Skeletal muscle cell (primary cell): ENCODE measurements around the gene QRFP.

Source experiments
- DNase-seq: peaks from one replicate; pipeline ENCODE4 v3.0.0-alpha.2; 2010; ENCODE audit warnings: low read depth
- H3K4me3 ChIP-seq: 2 replicates; pipeline ENCODE4 v1.5.1; 2011; ENCODE audit warnings: low read depth, mild to moderate bottlenecking, control low read depth, low read length, moderate library complexity

The QRFP gene

DNA sequence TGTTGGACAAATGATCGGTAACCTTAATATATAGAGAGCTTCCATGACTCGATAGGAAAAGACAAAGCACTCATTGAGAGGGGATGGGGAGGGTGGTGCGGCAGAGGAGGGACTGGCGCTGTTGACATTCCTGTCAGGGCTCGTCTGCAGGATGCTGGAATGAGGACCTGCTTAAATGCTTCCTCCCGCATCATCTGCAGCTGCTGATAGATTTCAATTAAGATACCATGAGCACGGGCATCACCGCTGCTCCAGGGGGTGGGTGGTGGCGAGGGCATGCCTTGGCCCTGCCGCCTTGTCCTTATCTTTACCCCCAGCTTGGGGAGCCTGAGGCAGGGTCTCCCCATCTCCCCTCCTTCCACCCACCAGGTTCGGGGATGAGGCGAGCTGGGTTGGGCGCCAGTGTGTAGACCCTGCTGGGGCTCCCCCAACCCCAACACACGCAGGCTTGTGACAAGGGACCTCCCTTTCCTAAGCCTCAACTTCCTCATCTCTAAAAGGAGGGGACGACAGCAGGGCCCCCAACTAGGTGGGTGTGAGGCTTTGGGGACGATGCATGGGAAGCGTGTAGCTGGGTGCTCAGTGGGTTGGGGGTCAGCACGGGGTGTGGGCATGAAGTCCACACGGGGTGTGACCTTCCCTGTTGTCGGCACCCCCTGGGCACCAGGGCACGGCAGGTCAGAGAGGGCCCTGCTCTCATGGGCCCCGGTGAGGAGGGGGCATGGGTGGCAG is 11.7 kb upstream of the QRFP start:
- no peak overlapping the region for H3K4me3 ChIP-seq
- DNase-seq, result no peak

DNA sequence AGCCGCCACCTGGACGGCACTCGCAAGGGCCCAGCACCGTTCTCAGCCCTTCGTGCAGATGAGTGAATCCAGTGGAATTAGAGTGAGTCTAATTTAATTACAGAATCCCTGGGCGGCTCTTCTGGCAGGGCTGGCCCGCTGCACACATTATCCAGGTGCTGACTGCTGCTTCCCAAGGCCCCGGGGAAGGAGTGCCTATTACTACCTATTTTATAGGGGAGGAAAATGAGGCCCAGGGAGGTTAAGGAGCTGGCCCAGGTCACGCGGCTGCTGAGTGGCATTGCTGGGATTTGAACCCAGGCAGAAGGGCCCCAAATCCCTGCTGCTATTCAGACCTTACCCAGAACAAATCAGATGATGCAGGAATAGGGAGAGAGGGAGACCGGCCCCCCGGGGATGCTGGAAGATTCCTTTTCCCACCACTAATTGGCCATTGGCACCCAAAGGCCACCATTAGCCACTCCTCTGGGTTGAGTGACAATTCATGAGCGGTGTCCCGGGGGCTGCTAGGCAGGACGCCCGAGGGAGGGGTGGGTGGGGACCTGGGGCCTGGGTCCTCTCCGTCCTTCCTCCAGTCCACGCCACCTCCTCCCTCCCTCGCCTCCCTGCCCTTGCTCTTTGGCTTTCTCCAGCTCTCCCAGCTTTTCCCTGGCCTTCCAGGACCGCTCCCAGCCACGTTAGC is 10.3 kb upstream of the QRFP start:
- no peak for DNase-seq
- no peak overlapping the region for H3K4me3 ChIP-seq

- H3K4me3 ChIP-seq, result no peak overlapping the region
- DNase-seq, result no peak
Observed at GRCh38 chr9:130905902-130906734, 9.5 kb upstream of the QRFP start.

DNA sequence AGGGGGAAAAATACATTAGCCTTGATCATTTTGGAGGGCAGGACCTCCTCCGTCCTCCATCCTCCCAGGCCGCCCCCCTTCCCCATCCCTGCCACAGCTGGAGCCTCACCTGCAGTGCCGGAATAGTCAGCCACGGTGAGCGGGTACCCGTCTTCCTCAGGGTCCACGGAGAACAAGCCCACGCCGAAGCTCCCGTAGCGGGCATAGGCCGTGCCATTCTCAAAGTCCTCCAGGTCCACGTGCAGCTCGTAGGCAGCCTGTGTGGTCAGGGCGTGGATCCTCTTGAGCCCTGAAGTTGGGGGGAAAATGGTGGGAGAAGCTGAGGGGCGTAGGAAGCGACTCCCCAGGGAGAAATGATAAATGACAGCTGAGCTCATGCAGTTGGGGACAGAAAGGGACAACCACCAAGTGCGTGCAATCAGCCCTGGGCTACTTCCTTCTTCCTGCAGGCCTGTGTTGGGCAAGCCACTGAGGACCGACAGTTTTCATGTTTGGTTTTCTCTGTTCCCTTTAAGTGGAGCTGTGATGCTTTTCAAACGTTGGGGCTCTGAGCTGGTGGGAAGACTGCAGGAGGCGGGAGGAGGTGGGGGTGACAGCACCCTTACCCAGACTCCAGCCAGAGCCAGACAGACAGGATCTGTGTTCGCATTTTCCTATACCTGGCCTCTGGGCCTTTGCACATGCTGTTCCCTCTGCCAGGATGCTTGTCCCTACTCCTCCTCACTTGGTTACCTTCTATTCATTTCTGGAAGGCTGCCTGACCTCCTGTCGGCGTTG is 8.7 kb upstream of the QRFP start:
- H3K4me3 ChIP-seq, result no peak overlapping the region
- no peak for DNase-seq

DNA sequence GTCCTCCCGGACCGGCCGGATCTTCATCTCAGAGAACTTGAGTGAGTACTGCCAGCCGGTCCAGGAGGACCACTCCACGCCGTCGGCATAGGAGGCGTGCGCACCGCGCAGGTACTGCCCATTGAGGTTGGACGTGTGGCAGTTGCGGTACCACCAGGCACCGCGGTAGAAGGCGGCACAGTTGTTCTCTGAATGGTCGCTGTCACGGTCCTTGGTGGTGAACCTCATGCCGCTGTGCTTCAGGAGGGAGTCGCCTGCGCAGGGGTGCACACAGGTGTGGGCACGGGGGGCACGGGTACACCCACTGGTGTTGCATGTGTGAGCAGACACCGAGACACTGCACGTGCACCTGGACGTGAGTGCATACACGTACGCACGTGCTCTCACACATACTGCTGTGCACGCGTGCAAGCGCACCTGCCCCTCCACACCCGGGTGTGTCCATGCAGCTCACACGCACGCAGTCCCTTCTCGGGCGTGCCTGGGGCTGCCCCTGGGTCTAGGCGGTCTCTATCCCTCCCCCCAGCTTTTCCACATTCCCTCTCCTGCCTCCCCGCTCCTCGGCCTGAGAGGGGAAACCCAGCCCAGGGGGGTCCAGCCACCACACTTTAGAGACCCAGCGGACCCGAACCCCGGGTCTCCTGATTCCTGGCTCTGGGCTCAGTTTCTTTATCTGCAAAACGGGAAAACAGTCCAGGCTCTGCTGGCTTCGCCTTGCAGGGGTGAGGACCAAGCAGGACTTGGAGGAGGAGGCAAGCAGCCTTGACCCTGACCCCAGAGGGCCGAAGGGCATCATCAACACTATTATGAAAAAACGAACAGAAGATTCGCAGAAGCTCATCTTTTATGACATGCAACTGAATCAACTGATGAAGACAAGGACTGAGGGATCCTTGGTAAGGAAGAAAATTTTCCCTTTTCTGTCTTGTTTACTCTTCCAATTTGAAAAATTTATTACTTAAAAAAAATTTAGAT is 7.7 kb upstream of the QRFP start:
- no peak for DNase-seq
- no peak overlapping the region for H3K4me3 ChIP-seq

DNA sequence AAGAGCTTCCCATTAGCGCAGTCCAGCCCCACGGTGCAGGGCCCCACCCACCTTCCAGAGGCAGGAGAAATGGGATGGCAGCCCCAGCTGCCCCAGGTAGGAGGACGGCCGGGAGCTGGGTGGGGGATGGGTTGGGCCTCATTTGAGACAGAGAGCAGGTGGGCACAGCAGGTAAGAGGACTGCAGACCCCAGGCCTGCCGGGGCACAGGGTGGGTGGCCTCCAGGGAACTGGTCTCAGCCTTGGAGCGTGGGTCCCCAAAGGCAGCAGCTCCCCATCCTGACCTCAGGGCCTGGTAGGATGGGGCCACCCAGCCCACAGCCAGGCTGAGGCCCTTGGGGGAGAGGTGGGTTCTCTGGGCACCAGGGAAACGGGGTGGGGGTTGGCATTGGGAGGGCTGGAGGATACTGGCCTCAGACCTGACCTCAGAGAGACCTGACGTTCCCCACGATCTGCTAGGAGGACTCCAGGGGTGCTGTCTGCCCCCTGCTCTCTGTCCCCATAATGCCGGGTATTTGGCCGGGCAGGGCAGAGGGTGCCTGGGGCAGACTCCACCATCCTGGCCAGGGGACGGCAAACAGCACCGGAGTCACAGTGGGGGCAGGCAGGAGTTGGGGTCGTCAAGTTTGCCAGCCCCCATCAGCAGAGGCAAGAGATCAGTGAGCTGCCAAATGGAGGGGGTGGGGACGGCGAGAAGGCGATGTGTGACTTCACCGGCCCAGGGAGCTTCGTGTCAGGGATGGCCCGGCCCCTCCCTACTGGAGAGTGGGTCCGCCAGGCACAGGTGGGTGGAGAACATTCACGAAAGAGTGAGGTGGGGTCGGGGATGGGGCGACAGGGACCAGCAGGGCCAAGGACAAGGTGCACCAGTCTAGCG is 6.8 kb upstream of the QRFP start:
- DNase-seq, result no peak
- H3K4me3 ChIP-seq, result no peak overlapping the region

DNA sequence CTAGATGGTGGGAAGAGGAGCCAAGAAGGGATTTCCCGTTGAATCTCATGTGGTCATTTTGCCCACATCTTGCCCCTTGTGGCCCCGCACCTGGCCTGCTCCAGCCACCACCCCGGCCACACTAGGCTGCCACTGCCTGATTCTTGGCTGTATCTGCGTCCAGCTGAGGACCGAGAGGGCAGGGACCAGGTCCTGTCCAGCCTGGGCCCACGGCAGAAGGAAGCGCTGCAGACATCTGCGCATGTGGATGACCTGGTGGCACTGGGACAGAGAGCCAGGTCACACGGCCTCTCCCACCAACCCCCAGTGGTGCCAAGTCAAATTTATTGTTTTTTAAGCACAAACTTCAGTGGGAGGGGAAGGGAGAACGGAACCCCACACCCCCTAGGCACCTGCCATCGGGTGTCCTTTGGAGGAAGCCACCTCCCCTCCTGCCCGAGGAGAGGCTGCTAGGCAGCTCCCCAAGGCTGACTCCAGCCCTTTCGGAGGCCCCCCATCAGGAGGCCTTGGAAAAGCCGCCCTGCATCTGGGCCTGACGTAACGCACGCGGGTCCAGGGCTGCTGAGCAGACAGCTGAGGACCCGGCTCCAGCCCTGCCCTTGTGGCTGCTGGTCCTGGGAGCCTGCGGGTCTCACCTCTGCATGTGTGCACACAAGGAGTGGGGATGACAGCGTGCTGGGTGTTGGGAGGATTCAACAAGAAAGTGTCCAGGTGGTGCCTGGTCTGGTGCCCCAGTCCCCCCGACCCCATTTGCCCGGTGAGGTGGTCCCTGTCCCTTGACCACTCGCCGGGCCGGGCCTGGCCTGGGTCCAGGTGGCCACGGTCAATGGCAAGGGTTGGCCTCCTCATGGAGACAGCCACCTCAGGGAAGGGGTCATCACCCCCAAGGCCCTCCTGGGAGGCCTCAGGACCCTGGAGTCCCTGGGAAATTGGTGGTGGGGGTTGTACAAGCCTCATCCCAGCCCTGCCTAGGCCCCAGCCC is 5.9 kb upstream of the QRFP start:
- no peak overlapping the region for H3K4me3 ChIP-seq

GRCh38 chr9:130901498-130902203 is 5.0 kb upstream of the QRFP start:
- no peak overlapping the region for H3K4me3 ChIP-seq
- DNase-seq, result no peak

More for the DNA sequence above, 5.9 kb upstream of the QRFP start:
- DNase-seq, result no peak

DNA sequence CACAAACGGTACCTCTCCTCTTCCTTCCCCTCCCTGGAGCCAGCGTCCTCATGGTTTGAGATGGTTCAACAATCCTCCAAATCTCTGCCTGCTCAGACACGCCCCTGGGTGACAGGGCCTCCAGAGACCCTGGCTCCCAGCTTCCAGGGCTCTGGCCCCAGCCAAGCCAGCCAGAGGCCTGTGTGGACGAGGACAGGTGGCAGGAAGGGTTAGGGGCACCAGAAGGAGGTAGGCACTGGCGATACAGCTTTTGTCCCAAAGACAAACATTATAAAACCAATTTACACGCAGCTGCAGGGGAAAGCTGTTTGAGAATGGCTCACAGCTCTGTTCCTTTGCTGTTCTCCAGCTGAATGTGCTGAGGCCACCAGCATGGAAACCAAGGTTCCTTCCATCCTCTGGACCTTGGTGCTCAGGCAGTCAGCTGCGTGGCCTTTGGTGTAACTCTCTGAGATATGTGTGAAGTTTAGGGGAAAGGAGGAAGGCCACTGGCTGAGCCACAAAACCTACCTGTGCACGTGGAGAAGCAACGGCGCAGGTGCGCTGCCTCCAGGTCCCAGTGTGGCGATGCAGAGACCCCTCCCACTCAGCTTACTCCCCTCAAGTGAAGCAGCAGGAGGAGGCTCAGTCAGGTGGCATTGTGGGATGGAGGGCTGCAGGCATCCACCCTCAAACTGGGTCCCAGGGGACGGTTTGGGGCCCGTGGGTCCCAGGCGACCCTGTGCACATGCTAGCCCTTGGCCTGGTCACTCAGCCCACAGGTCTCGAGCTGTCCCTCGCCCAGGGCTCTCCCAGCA is 4.3 kb upstream of the QRFP start:
- H3K4me3 ChIP-seq, result no peak overlapping the region
- no peak for DNase-seq

GRCh38 chr9:130899051-130899748 is 2.6 kb upstream of the QRFP start:
- no peak for DNase-seq
- H3K4me3 ChIP-seq, result no peak overlapping the region

GRCh38 chr9:130898552-130898852 is 1.9 kb upstream of the QRFP start:
- DNase-seq, result no peak
- no peak overlapping the region for H3K4me3 ChIP-seq

DNA sequence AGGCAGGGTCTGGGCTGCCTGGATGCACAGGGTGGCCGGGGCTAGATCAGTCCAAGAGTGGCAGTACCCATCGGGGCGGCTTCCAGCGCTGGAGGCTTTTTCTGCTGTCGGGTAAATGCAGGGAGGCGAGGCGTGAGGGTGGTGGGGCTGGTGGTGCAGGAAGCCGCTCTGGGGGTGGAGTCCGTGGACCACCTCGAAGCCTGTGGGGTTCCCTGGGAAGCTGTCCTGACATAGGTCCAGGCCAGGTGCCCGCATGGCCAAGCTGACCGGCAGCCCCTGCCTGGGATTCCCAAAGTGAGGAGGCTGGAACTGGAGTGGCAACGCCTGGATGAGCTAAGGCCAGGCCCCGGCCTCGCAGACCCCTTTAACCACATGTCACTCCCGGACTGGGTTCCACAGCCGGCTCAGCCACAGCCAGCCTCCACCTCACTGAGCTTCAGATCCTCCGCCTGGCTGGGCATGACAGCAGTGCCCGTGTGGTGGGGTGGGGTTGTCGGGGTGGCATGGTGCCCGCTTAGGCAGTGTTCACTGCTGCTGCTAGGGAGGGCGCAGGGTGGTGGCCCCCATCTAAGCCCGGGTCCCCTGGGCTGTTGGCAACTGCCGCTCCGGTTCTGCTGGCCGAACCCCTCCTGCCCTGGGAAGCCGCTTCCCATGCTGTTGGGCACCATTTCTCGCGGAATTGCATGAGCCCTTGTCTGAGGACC is 1.4 kb upstream of the QRFP start:
- H3K4me3 ChIP-seq, result no peak overlapping the region
- DNase-seq, result no peak

GRCh38 chr9:130897105-130897751 is 616 bp upstream of the QRFP start:
- DNase-seq, result no peak
- no peak overlapping the region for H3K4me3 ChIP-seq
